SHP77 (cell line): ENCODE results near the gene TGFB2.

Experiments
- DNase-seq, 2 experiments: peaks; one replicate each; lab custom pipeline; 2025; lab: John Stamatoyannopoulos, UW

TGFB2 gene

DNA sequence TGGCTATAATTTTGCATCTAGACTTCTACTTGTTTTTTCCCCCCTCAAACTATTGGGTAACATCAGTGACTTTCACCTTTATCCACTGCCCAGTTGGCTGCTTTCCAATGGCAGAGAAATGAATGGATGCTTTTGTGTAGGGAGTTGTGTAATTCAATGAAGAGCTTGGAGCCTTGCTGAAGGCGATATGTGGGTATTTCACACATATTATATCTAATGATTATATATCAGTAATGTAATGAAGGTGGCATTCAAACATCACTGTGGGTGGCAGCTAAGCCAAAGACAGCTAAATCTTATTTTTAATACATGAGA lies 81.2 kb downstream of the TGFB2 start:
- no peak for DNase-seq

DNA sequence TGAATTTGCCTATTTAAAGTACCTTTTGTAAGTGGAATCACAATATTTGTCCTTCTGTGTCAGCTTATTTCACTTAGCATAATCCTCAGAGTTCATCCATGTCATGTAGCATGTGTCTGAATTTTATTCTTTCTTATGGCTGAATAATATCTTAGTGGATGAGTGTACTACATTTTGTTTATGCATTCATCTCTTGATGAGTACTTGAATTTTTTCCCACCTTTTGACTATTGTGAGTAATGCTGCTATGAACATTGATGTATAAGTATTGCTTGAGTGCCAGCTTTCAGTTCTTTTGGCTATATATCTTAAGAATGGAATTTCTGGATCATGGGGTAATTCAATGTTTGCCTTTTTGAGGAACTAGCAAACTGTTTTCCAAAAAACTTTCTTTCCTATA lies 84.2 kb downstream of the TGFB2 start:
- no peak for DNase-seq

DNA sequence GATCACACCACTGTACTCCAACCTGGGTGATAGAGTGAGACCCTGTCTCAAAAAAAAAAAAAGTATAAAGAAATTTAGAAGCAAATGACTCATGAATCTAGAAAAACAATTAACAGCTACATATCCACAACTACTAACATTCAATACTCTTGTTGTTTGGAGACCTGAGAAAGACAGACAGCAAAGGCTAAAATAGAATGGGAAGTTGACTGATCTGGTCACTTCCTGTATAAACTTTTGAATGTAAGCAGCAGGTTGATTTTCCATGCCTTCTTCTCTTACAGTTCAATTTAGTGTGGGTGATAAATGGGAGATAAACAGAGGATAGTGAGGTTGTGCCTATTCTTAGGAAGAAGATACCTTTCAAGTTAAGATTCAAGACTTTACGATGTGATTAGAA lies 85.2 kb downstream of the TGFB2 start:
- no peak for DNase-seq

DNA sequence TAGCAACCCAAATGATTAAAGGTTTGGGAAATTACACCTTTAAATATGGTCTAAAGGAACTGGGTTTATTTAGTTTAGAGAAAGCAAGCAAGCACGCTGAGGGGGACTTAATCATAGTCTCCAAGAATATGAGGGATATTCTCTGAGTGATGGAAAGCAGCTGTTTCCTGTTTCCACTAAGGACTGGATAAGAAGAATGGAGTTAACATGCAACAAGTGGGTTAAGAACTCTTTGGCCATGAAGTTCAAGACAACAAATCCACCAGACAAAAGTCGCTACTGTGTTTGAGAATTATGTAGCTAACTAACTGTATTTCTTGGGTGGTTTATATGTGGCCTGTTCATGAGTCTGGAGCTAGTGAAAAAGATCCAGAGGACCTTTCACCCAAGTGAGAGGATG lies 85.7 kb downstream of the TGFB2 start:
- no peak for DNase-seq

DNA sequence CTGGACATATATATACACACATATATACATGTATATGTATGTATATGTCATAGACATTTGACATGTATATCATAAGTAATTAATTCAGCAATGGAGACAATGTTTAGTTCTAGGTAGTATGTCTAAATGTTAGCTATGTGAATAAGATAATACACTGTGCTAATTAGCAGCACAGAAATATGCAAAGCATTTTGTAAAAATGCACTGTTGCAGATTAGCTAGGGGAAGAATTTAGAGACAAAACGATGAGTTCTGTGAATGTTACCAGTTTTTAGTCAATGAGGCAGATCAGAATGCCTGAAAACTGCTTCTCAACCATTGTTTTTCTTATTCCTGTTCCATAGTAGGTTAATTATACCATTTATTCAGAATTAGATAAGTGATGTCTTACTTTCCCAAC lies 86.3 kb downstream of the TGFB2 start:
- DNase-seq, result no peak

DNA sequence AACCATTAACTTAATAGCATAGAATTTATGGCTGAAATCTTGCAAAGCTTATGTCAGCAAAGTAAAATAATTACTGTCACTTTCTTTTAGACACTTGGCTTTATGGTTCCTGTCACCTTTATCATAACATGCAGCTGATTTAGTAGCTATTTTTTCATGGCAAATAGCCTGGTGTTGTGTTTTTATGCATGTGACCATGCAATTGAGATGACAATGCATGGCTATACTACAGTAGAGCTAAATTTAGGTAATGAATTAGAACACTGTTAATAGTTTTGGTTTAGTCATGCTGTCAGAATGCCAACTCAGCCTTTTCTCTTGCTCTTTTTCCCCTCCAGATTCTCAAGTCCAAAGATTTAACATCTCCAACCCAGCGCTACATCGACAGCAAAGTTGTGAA lies 88.6 kb downstream of the TGFB2 start:
- DNase-seq, result no peak

DNA sequence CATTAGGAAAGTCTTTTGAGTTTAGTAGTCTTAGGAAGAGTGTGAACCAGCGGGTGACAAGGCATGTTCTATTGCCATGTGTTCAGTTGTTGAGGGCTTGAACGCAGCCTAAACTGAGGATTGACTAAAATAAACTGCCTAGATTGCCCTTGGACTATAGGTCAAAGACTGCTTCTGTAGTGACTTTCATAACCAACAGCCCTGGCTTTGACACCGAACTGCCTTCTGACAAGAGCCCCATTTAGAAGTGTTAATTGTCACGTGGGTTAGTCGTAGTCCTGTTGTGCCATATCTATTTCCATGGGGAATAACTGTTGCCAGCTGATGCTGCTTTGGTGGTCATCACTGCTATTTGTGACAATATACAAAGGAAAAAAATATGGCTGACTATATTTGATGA lies 90.4 kb downstream of the TGFB2 start:
- DNase-seq, result no peak

DNA sequence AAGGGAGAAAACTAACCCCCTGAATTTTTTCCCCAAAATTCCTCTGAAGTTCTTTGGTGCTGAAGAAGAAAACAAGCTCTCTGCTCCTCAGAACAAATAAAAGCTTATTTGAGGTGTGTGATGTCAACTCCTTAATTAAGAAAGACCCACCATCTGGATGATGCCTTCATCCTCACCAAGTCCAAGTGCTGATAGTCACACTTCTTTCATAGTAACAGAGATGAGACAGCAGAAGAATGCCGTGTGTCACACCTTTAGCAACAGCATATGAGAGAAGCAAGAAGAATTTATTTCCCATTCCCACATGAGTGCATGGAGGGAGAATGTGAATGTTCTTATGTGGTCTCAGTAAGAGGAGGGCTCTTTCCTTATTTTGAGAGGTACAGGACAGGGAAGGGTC lies 91.2 kb downstream of the TGFB2 start:
- DNase-seq, result no peak

DNA sequence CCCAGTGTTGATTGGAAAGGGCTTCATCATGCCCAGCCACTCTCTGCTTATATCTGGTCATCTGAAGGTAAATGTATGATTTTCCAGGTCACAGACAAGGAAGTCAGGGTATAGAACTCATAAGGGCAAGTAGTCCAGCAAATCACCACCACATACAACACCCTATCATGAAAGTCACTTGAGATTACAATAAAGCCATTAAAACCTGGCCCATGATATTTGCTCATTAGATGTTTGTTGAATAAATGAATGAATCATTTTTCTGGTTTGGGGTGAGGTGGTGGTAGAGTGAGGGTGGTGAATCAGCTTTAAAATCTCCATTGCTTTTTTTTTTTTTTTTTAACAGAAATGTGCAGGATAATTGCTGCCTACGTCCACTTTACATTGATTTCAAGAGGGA lies 91.9 kb downstream of the TGFB2 start:
- no peak for DNase-seq

DNA sequence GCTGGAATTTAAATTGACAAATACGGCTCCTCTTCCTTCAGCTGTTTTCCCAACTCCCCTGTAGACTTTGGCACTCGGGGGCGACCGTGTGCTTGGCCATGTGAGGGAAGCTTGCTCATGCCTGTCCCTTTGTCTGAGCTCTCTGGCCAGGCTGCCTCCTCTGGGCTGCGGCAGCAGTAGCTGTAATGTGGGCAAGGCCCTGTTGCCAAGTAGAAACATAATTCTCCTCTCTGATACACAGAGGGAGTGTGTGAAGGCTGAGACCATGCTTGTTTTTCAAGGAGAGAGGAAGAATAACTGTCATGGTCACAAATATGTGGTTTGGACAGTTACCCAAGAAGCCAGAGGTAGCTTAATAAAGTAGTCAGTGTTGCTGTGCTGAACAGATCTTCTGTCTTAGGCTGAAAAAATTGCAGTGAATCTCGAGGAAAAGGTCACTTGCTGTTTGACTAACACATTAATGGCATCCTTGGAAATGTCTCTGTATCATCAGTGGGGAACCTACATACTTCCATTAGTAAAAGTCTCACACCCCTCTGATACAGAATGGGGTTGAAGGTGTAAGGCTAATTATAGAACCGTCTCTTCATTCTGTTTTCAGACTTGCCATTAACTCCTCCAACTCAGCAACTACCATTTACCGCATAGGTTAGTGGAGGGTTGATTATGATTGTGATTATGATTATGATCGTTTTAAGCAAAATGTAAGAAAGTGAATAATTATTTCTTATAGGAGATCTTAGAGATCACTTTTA lies 94.6 kb downstream of the TGFB2 start:
- DNase-seq, result no peak

DNA sequence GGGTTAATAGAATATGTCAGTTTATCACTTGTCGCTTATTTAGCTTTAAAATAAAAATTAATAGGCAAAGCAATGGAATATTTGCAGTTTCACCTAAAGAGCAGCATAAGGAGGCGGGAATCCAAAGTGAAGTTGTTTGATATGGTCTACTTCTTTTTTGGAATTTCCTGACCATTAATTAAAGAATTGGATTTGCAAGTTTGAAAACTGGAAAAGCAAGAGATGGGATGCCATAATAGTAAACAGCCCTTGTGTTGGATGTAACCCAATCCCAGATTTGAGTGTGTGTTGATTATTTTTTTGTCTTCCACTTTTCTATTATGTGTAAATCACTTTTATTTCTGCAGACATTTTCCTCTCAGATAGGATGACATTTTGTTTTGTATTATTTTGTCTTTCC lies 98.1 kb downstream of the TGFB2 start:
- DNase-seq, result no peak

DNA sequence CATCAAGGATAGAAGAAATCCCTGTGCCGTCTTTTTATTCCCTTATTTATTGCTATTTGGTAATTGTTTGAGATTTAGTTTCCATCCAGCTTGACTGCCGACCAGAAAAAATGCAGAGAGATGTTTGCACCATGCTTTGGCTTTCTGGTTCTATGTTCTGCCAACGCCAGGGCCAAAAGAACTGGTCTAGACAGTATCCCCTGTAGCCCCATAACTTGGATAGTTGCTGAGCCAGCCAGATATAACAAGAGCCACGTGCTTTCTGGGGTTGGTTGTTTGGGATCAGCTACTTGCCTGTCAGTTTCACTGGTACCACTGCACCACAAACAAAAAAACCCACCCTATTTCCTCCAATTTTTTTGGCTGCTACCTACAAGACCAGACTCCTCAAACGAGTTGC lies 99.0 kb downstream of the TGFB2 start:
- no peak for DNase-seq

DNA sequence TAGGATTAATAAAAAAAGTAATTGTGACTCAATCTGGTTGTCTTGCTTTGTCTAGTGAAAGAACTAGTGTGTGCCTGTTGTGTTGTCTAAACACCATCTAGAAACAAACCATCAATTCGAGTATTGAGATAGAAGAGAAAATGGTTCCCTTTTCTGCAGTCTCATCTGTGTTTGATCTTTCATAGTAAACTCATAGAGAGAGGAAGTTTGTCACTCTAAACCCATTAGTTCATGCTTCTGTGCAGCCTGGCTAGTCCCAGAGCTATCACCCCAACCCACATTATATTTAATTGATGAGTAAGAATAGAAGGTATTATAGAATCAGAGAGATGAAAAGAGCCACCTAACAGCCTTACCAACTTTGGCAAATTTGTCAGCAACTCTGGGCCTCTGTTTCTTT lies 99.5 kb downstream of the TGFB2 start:
- DNase-seq, result no peak

DNA sequence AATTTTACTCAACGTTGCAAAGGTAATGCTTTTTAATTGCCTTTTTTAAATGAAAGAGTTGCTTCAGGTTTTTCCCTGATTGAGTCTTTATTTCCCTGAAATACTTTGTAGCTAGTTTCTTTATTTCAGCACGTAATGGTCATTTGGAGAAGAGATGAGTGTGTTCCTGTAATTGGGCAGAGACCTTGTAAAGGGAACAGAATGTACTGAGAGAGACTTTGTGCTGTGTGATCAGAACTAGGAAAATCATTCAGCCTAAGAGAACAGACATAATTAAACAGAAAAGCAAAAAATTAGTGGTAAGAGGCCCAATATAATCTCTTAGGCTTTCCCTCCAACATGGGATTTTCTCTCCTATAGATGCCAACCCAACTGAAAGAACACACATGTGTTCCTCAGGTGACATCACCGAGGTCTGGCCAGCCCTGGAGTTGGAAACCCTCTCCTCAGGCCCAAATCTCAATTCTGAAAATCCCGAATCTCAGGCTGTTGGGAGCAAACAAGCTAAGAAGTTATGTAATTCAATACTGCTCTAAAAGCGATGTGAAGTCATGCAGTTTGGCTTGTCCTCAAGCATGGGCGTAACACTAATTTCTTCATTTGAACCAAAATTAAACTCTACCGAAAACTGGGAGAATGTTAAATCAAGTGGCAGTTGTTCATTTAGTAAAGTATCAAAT lies 102.0 kb downstream of the TGFB2 start:
- DNase-seq, result no peak

DNA sequence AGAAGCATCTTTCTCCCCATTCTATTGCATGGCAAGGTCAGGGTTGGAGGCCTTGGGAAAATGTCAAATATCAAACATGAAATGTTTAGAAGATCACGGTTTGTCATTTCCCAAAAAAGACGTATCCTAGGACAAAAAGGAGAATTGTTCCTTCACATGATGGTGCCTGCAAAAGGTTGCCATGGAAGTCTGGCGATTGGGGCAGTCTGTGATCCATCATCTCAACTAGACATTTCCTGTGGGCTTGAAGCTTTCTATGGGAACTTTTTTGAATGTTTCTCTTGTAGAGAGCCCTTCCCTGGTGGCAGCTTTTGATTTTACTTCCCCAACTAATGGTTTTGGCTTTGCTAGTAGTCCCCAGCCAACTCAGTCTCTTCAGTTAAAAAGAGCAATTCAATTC lies 106.3 kb downstream of the TGFB2 start:
- DNase-seq, result no peak

DNA sequence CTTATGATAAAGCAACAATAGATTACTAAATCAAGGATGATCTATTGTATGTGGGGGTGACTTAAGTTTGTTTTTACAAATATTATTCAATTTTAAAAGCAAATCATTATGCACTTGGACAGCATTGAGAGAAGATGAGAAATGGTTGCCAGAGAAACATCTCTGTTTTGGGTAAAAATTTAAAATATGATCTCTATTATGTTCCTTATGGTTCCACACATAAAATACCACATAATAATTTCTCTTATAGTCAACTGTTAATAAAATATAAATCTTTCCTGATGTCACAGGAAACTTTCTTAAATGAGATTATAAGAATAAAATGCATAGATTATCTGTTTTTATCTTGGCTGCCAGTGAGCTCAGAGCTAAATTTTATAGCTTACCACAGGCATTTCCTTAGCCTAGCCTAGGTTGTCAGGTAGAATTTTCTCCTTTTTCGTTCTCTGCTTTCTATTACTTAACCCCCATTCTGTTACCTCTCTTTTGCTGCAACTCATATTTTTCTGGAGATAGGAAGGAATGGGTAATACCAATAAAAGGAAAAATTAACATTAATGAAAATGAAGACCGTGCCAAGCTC lies 109.7 kb downstream of the TGFB2 start:
- DNase-seq, result no peak

DNA sequence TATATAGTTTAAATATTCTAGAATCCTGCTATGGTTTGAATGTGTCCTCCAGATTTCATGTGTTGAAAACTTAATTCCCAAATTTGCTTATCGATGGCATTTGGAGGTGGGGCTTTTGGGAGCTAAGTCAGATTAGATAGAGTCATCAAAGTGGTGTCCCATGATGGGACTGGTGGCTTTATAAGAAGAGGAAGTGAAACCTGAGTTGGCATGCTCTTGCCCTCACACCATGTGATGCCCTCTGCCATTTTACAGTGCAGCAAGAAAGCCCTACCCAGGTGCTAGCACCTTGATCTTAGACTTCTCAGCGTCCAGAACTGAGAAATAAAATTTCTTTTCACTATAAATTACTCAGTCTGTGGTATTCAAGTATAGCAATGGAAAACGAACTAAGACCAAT lies 111.3 kb downstream of the TGFB2 start:
- no peak for DNase-seq

DNA sequence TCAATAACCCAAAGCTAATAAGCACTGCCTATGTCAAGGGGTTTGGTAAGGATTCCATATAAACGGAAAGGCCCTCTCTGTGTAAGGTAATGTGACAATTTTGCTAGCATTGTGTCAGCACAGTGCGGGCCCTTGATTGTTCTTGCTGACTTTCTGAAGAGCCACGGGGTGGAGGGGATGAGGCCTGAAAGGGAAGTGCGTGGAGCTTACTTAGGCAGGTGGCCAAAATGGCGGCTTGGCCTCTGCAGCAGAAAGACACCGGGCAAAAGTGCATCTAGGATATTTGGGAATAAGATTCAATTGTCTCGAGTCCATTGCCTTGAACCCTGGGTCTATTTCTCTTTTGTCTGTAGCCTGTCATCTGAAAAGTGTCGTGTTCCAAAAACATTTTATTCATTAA lies 114.3 kb downstream of the TGFB2 start:
- DNase-seq, result no peak

DNA sequence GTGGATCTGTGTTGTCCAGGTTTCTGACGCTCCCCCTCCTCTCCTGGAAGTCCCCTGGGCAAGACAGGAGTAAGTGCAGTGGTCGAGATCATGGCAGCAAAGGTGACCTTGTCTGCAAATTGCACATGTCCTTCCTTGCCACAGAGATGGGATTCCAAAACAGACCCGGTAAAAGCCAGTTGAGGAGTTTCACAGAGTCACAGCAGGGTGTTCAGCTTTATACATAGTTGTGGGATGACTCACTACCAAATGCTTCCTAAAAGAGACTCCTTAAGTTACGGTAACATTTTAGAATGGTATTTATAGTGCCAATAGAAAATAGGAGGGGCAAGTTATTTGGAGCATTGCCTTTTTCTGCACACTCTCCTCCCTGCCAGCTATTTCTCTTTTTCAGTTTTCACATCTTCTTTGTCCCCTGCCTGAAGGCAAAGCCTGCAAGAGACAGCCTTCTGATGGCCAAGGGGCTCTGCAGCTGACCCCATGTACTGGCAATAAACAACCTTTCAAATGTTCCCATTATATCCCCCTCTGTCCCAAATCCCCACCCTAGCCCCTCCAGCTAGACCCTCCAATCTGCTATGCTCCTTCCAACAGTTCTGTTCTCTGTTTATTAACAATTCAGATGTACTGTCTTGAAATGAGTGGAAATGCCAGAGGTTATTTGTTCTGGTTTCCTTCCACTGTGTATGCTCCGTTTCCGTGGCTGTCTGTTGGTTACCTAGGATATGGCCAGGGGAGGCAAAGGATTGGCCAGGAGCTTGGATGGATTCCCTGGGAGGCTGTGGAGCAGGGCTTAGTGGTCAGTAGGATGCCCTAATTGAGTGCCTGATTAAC lies 115.0 kb downstream of the TGFB2 start:
- DNase-seq, result no peak

DNA sequence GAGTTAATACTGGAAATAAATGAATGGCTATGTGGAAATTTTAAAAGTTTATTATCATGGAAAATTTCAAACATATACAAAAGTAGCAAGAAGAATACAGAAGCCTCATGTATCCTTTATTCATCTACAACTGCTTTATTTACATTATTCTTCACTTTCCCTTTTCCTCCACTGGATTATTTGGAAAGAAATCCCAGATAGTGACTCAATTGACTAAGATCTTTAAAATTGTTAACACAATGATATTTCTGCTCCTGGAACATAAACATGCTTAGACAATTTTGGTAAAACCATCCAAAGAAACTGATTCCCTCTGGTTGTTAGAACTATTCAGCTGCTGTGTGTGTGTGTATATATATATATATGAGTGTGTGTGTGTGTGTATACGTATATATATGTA lies 116.2 kb downstream of the TGFB2 start:
- no peak for DNase-seq

DNA sequence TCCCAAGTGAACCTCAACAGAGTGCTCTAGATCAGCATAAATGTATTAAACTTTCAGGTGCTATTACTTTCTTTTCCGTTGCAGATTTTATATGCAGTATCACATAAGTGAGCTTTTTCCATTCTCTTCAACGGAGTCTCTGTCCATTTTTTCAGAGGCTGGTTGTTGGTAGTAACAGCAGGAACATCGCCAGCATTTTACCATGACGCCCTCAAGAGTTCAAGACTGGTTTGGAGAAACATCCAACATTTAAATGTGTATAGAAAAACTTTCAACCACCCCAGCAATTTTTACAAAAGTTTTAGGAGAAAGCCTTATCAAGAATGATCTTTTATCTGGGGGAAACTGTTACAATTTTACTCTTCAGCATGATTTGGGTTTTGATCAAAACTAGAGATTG lies 117.0 kb downstream of the TGFB2 start:
- no peak for DNase-seq

DNA sequence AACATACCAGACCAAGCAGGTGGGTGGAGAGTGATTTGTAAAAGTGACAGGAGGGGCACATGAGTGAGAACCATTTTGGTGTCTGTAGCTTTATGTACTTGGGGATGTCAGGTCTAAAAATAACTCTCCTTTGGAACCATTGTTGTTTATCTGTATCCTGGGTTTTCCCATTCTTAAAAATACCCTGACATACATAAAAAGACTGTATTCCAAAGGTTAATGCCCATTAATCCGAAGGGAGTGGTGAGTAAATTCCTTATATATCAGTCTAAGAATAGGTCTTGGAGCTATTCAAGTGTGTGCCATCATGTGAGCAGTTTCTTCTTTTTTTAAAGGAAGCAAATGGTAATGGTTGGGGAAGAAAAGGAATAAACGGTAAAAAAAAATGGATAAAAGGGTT lies 117.5 kb downstream of the TGFB2 start:
- DNase-seq, result no peak
